ENCODE data around the gene ZNF799. TPM values are rescaled to one million over a fixed set of nuclear protein-coding genes. Genes with fewer than 3 reads are reported as not detected.
A peak's percentile ranks its signal among the peaks of the same experiment; 100 is the strongest.
"Not testable (repeated sequence)": the region's sequence is repeated elsewhere in the genome, so short reads cannot be mapped to it uniquely, and the experiment has no call there.

The ZNF799 gene
- total and polyA plus RNA-seq, 2 of the 13 experiments (the other 11 are each of a cell fraction or from before 2014, with no cell fraction given), result 7.7 to 17.9 TPM

GRCh38 chr19:12430726-12431299 is 29.7 kb upstream of the ZNF799 start:
- FAIRE-seq; POLR2A ChIA-PET; intact Hi-C loops (cut with micrococcal nuclease; ENCODE audit: unreplicated experiment): not testable (repeated sequence)

DNA sequence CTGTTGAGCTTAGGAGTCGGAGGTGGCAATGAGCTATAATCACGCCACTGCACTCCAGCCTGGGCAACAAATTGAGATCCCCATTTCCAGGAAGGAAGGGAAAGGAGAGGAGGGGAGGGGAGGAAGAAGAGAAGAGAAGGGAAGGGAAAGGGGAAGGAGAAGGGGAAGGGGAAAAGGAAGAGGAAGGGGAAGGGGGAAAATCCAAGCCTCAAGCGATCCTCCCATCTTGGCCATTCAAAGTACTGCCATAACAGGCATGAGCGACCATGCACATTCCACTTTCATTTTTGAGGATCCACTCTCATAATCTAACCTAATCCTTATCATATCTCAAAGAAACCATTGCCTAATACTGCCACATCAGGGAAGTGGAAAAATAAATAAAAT is 24.8 kb upstream of the ZNF799 start:
- POLR2A ChIA-PET, result interaction anchor here (0.8 kb wide), 1 partner anchor 69 kb away, joined by 4 read pairs; no protein-coding TSS in a partner anchor
- CTCF ChIA-PET (ENCODE audit: low intra/inter-chr PET ratio, low total read pairs), result no interaction called here

More at GRCh38 chr19:12430726-12431299, 29.7 kb upstream of the ZNF799 start:
- H3K4me1 ChIP-seq (ENCODE audit: insufficient read depth, low read length), result peaks cover 11% of the 10 kb centered on the region
- H3K9me3 ChIP-seq (ENCODE audit: low read length); H3K27me3 ChIP-seq (ENCODE audit: control insufficient read depth in 1 of 2, insufficient read depth in 2 of 2, low read length in 2 of 2); ATAC-seq; in situ Hi-C loops (cut with HindIII; ENCODE audit: extremely low pct_ligation_motif_present, low pct_unique_long_range_greater_than_20kb); DNase-seq (ENCODE audit: low spot score); H4K20me1 ChIP-seq (ENCODE audit: insufficient read depth, low read length); H3K9ac ChIP-seq (ENCODE audit: insufficient read depth, low read depth, low read length); H3K4me2 ChIP-seq (ENCODE audit: low read depth, low read length); H3K27ac ChIP-seq (ENCODE audit: extremely low read length, insufficient read depth, low read length); H3K4me3 ChIP-seq (replicated peaks in 1 of 3; ENCODE audit: insufficient read depth in 1 of 3, low read depth in 2 of 3, low read length in 3 of 3); CTCF ChIA-PET (ENCODE audit: low intra/inter-chr PET ratio, low total read pairs); BruUV-seq (replicated peaks); H2AFZ ChIP-seq (ENCODE audit: low read length): not testable (repeated sequence)
- peaks cover 24% of the 10 kb centered on the region for H3K79me2 ChIP-seq (ENCODE audit: insufficient read depth, low read length)
- peaks cover 4 to 26% of the 10 kb centered on the region in 2 experiments for H3K36me3 ChIP-seq (replicated peaks in 1 of 2; ENCODE audit: control insufficient read depth in 1 of 2, insufficient read depth in 2 of 2, low read length in 2 of 2)
- 94% methylated on average over 6 of the region's 6 CpGs for WGBS (ENCODE audit: low lambda C conversion rate)

More for the DNA sequence above, 24.8 kb upstream of the ZNF799 start:
- H4K20me1 ChIP-seq (ENCODE audit: insufficient read depth, low read length), result no peaks in the 10 kb centered on the region
- no peak overlapping the region for H2AFZ ChIP-seq (ENCODE audit: low read length)
- H3K79me2 ChIP-seq (ENCODE audit: insufficient read depth, low read length), result no peaks in the 10 kb centered on the region
- no peaks in the 10 kb centered on the region for H3K27me3 ChIP-seq (ENCODE audit: control insufficient read depth in 1 of 2, insufficient read depth in 2 of 2, low read length in 2 of 2)
- no peak overlapping the region for H3K9ac ChIP-seq (ENCODE audit: insufficient read depth, low read depth, low read length)
- intact Hi-C loops (cut with micrococcal nuclease; ENCODE audit: unreplicated experiment) (no loop called here), in situ Hi-C loops (cut with HindIII; ENCODE audit: extremely low pct_ligation_motif_present, low pct_unique_long_range_greater_than_20kb) (no loop called here)
- H3K4me3 ChIP-seq (replicated peaks in 1 of 3; ENCODE audit: insufficient read depth in 1 of 3, low read depth in 2 of 3, low read length in 3 of 3), result no peak overlapping the region
- DNase-seq (ENCODE audit: low spot score), result no peak
- H3K9me3 ChIP-seq (ENCODE audit: low read length), result no peaks in the 10 kb centered on the region
- peaks cover 9% of the 10 kb centered on the region; the same call in 1 of the 2 replicates for H3K4me1 ChIP-seq (ENCODE audit: insufficient read depth, low read length)
- no TSS peak for BruUV-seq (replicated peaks)
- H3K27ac ChIP-seq (ENCODE audit: extremely low read length, insufficient read depth, low read length), result peak overlapping the region; percentile 30
- 99% methylated on average over 4 of the region's 4 CpGs for WGBS (ENCODE audit: low lambda C conversion rate)
- no peak for FAIRE-seq
- no peak for ATAC-seq
- TF ChIP-seq HNRNPK (IDR thresholded peaks at IDR 0.05; ENCODE audit: low read depth, low read length, poor library complexity, severe bottlenecking) (peak; percentile 87), MYPOP (CRISPR knock-in tag; IDR thresholded peaks at IDR 0.05) (no peak), SMC3 (IDR thresholded peaks at IDR 0.05; ENCODE audit: low read length) (no peak), PCBP2 (optimal IDR thresholded peaks at IDR 0.05; ENCODE audit: low read depth, low read length, poor library complexity, severe bottlenecking) (peak; percentile 21)
- H3K4me2 ChIP-seq (ENCODE audit: low read depth, low read length), result no peak overlapping the region
- H3K36me3 ChIP-seq (replicated peaks in 1 of 2; ENCODE audit: control insufficient read depth in 1 of 2, insufficient read depth in 2 of 2, low read length in 2 of 2), result peaks cover 3 to 12% of the 10 kb centered on the region in 2 experiments; a peak in 4 of 5 replicates
